ENCODE results near the gene JPH3. TPM values are rescaled to one million over a fixed set of nuclear protein-coding genes. Genes with fewer than 3 reads are reported as not detected.

Gene JPH3
- total RNA-seq, 4 donors from 2014 or later: not detected

GRCh38 chr16:87579691-87580090 lies 22.6 kb upstream of the JPH3 start:
- H3K4me1 ChIP-seq: peaks cover 8 to 11% of the 10 kb centered on the region in 2 donors
- intact Hi-C loops (cut with DNase I; ENCODE audit: low total_unique reads): no loop called here
- TF ChIP-seq CTCF (IDR thresholded peaks at IDR 0.05 in 4 of 5, conservative IDR thresholded peaks at IDR 0.05 in 1 of 5): no peak
- no peak for TF ChIP-seq POLR2A (IDR thresholded peaks at IDR 0.05)
- ATAC-seq (no peak), DNase-seq (no peak)
- no peak overlapping the region for H3K27ac ChIP-seq
- no peak overlapping the region for H3K4me3 ChIP-seq
- in situ Hi-C loops (cut with MboI; ENCODE audit: low sequenced_read_pairs in 4 of 4): loop anchor here in 1 of 4 donors (10.0 kb wide), 1 partner anchor 195 kb away; no protein-coding TSS in a partner anchor
- peaks cover 0 to 11% (median 6%) of the 10 kb centered on the region in 3 donors for H3K27me3 ChIP-seq
- no peaks in the 10 kb centered on the region for H3K36me3 ChIP-seq
- H3K9me3 ChIP-seq: no peaks in the 10 kb centered on the region

- in situ Hi-C loops (cut with MboI; ENCODE audit: low sequenced_read_pairs in 4 of 4): loop anchor here in 1 of 4 donors (10.0 kb wide), 1 partner anchor 194 kb away; no protein-coding TSS in a partner anchor
- DNase-seq (no peak), ATAC-seq (no peak)
These were observed 21.4 kb upstream of the JPH3 start for GRCh38 chr16:87580855-87581261.

GRCh38 chr16:87581857-87582215 lies 20.5 kb upstream of the JPH3 start:
- Histone ChIP-seq H3K27ac (peak overlapping the region; percentile 65 to 76 (median 68)), H3K4me1 (peaks cover 8 to 11% of the 10 kb centered on the region in 2 donors), H3K9me3 (no peaks in the 10 kb centered on the region), H3K36me3 (no peaks in the 10 kb centered on the region), H3K27me3 (peaks cover 0 to 27% (median 10%) of the 10 kb centered on the region in 3 donors), H3K4me3 (peak overlapping the region in 2 of 4 donors; percentile 12 to 22)
- in situ Hi-C loops (cut with MboI; ENCODE audit: low sequenced_read_pairs in 4 of 4) (loop anchor here in 1 of 4 donors (10.0 kb wide), 1 partner anchor 193 kb away; no protein-coding TSS in a partner anchor), intact Hi-C loops (cut with DNase I; ENCODE audit: low total_unique reads) (no loop called here)
- TF ChIP-seq POLR2A (IDR thresholded peaks at IDR 0.05) (no peak), CTCF (IDR thresholded peaks at IDR 0.05 in 4 of 5, conservative IDR thresholded peaks at IDR 0.05 in 1 of 5) (no peak)
- ATAC-seq (peak; percentile 90 to 92), DNase-seq (peak; percentile 52 to 66)

More at GRCh38 chr16:87580855-87581261, 21.4 kb upstream of the JPH3 start:
- intact Hi-C loops (cut with DNase I; ENCODE audit: low total_unique reads): no loop called here
- Histone ChIP-seq H3K27me3 (peaks cover 0 to 17% (median 10%) of the 10 kb centered on the region in 3 donors), H3K4me1 (peaks cover 8 to 11% of the 10 kb centered on the region in 2 donors), H3K27ac (no peak overlapping the region), H3K9me3 (no peaks in the 10 kb centered on the region), H3K4me3 (no peak overlapping the region), H3K36me3 (no peaks in the 10 kb centered on the region)
- TF ChIP-seq POLR2A (IDR thresholded peaks at IDR 0.05) (no peak), CTCF (IDR thresholded peaks at IDR 0.05 in 4 of 5, conservative IDR thresholded peaks at IDR 0.05 in 1 of 5) (no peak)

- H3K27me3 ChIP-seq: peaks cover 0 to 27% (median 10%) of the 10 kb centered on the region in 3 donors
- in situ Hi-C loops (cut with MboI; ENCODE audit: low sequenced_read_pairs in 4 of 4) (loop anchor here in 1 of 4 donors (10.0 kb wide), 1 partner anchor 192 kb away; no protein-coding TSS in a partner anchor), intact Hi-C loops (cut with DNase I; ENCODE audit: low total_unique reads) (no loop called here)
- H3K27ac ChIP-seq: peak overlapping the region; percentile 65 to 76 (median 68)
- peak; percentile 63 to 72 for ATAC-seq
- TF ChIP-seq POLR2A (IDR thresholded peaks at IDR 0.05) (peak in 1 of 2 donors; percentile 18), CTCF (IDR thresholded peaks at IDR 0.05 in 4 of 5, conservative IDR thresholded peaks at IDR 0.05 in 1 of 5) (no peak)
- no peaks in the 10 kb centered on the region for H3K9me3 ChIP-seq
- no peaks in the 10 kb centered on the region for H3K36me3 ChIP-seq
- H3K4me3 ChIP-seq: peak overlapping the region in 3 of 4 donors; percentile 12 to 35 (median 22)
- DNase-seq: peak; percentile 10 to 49
- H3K4me1 ChIP-seq: peaks cover 8 to 11% of the 10 kb centered on the region in 2 donors
These were observed 19.9 kb upstream of the JPH3 start for GRCh38 chr16:87582216-87582965.
